ENCODE measurements around the gene KCNQ2. TPM values are rescaled to one million over a fixed set of nuclear protein-coding genes. Genes with fewer than 3 reads are reported as not detected.

KCNQ2 gene
- total and polyA plus RNA-seq, 10 of the 15 experiments (the other 5 are each of a cell fraction or from before 2014, with no cell fraction given): 0.06 to 0.49 (median 0.26) TPM; not detected in 7

GRCh38 chr20:63397155-63397843 lies 75.2 kb downstream of the KCNQ2 start (continued):
- TF ChIP-seq CBX3 (IDR thresholded peaks at IDR 0.05; ENCODE audit: borderline replicate concordance, low read depth) (no peak), LARP7 (IDR thresholded peaks at IDR 0.05) (no peak), NR2C2 (IDR thresholded peaks at IDR 0.05; ENCODE audit: borderline replicate concordance, control insufficient read depth, insufficient read length, low read depth) (no peak), ZNF622 (IDR thresholded peaks at IDR 0.05) (no peak), CEBPB (IDR thresholded peaks at IDR 0.05; ENCODE audit: borderline replicate concordance in 1 of 2, low read depth in 2 of 2, low read length in 2 of 2) (no peak), ESRRA (IDR thresholded peaks at IDR 0.05; ENCODE audit: low read length) (no peak), NFXL1 (IDR thresholded peaks at IDR 0.05; ENCODE audit: borderline replicate concordance) (no peak), PAX8 (IDR thresholded peaks at IDR 0.05) (no peak)

GRCh38 chr20:63396300-63396699 lies 76.2 kb downstream of the KCNQ2 start:
- DNase-seq (ENCODE audit: low read depth, low spot score): no peak
- POLR2A ChIA-PET: no interaction called here
- H3K36me3 ChIP-seq (ENCODE audit: control insufficient read depth in 2 of 2, insufficient read depth in 2 of 2, low read length in 1 of 2): no peaks in the 10 kb centered on the region
- no peaks in the 10 kb centered on the region for H3K9me3 ChIP-seq (replicated peaks; ENCODE audit: control insufficient read depth, insufficient read depth, low read length)
- H2AFZ ChIP-seq (ENCODE audit: control insufficient read depth, low read depth, low read length): no peak overlapping the region
- in situ Hi-C loops (cut with MboI) (no loop called here), intact Hi-C loops (cut with micrococcal nuclease; ENCODE audit: unreplicated experiment) (no loop called here)
- BruUV-seq (replicated peaks): no TSS peak
- no peaks in the 10 kb centered on the region for H4K20me1 ChIP-seq (ENCODE audit: control insufficient read depth, insufficient read depth)
- no peak overlapping the region for H3K9ac ChIP-seq (ENCODE audit: control insufficient read depth, insufficient read depth, low read length)
- peaks cover 0 to 3% of the 10 kb centered on the region in 2 experiments; a peak in 1 of 4 replicates for H3K27me3 ChIP-seq (replicated peaks in 1 of 2; ENCODE audit: control insufficient read depth in 2 of 2, insufficient read depth in 2 of 2, low read length in 1 of 2)
- RAD21 ChIA-PET (ENCODE audit: unreplicated experiment): no interaction called here
- no peak for FAIRE-seq
- H3K4me3 ChIP-seq: no peak overlapping the region
- H3K4me2 ChIP-seq (ENCODE audit: control insufficient read depth, insufficient read depth): no peak overlapping the region
- H3K27ac ChIP-seq (ENCODE audit: control insufficient read depth, insufficient read depth): no peak overlapping the region
- ATAC-seq: no peak
- CTCF ChIA-PET: interaction anchor here (0.6 kb wide), 1 partner anchor 25 kb away, joined by 3 read pairs; no protein-coding TSS in a partner anchor
- 56% methylated on average over 10 of the region's 12 CpGs for WGBS (ENCODE audit: insufficient coverage, insufficient replicate concordance, low lambda C conversion rate, missing lambda C conversion rate)
- H3K4me1 ChIP-seq (ENCODE audit: control insufficient read depth, insufficient read depth, low read length): no peaks in the 10 kb centered on the region
- SMC1A ChIA-PET (ENCODE audit: uncharacterized antibody, unreplicated experiment): no interaction called here
- H3K79me2 ChIP-seq (ENCODE audit: control insufficient read depth, insufficient read depth, low read length): no peaks in the 10 kb centered on the region
- TF ChIP-seq FOXK2 (IDR thresholded peaks at IDR 0.05): no peak
- TF ChIP-seq EP300 (IDR thresholded peaks at IDR 0.05; ENCODE audit: borderline replicate concordance in 1 of 2, control insufficient read depth in 1 of 2, low read depth in 2 of 2, low read length in 2 of 2): no peak
- no peak for TF ChIP-seq PRDM15 (CRISPR knock-in tag; IDR thresholded peaks at IDR 0.05)
- no peak for TF ChIP-seq ESRRA (IDR thresholded peaks at IDR 0.05; ENCODE audit: low read length)
- TF ChIP-seq TCF3 (IDR thresholded peaks at IDR 0.05; ENCODE audit: borderline replicate concordance, insufficient read depth, low read depth, low read length): no peak
- no peak for TF ChIP-seq ZNF274 (IDR thresholded peaks at IDR 0.05; ENCODE audit: insufficient read depth, insufficient read length)
- no peak for TF ChIP-seq BCLAF1 (IDR thresholded peaks at IDR 0.05)
- no peak for TF ChIP-seq CBFB (IDR thresholded peaks at IDR 0.05; ENCODE audit: low read depth)
- TF ChIP-seq ASH2L (IDR thresholded peaks at IDR 0.05; ENCODE audit: borderline replicate concordance, low read depth): no peak
- TF ChIP-seq JUND (IDR thresholded peaks at IDR 0.05; ENCODE audit: low read depth, low read length): no peak
